Femur (tissue), 1 donor: ENCODE results near the gene GNAO1.

ENCODE experiments used
- DNase-seq: peaks from one replicate; pipeline ENCODE4 v3.0.0-alpha.2; 2017

The GNAO1 gene

DNA sequence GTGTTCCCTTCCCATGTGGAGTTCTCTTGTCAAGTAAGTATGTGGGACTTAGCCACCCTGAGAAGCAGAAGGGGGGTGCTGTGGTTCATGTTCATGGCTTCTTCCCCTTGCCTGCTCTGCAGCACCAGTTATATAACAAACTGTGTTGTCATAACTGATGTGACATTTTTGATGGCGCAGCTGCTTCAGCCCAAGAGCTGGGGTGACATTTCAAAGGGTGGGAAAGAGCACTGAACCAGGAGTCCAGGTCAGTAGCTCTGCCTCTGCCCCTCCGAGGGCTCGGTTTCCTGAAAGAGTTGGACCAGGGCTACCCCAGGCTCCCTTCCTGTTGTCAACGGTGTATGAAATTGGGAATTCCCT is 7.4 kb downstream of the GNAO1 start:
- no peak for DNase-seq

DNA sequence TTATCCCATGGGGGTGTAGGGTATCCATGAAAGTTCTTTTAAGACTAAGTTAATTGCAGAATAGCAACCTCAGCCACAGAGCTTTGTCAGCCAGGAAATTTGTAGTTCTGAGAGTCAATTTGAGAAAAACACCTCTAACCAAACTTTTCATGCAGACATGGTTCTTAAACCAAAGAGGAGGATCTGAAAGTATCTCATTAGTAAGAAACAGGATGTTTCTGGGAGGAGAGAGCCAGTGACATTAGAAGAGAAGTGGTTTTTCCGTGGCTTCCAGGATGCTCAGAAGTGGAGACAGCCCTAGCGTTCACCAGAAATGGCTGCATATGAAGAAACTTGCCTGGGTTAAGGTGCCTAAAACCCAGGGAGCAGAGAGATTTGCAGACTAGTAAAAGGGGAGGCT is 7.9 kb downstream of the GNAO1 start:
- no peak for DNase-seq

DNA sequence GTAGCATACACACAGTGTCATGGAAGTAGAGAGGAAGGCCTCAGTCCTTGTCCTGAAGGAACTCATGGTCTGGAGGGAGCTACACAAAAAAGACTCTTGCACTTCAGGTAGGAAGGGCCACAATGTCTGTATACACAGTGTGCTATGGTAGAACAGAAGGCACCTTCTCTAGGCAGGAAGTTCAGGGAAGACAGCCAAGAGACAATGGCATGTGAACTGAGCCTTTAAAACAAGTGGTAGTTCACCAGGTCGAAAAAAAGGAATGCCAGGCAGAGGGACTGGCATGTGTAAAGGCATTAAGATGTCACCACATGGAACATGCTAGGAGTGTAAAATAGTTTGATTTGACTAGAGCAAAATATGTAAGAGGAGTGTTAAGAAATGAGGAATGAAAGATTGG is 9.7 kb downstream of the GNAO1 start:
- DNase-seq = no peak

DNA sequence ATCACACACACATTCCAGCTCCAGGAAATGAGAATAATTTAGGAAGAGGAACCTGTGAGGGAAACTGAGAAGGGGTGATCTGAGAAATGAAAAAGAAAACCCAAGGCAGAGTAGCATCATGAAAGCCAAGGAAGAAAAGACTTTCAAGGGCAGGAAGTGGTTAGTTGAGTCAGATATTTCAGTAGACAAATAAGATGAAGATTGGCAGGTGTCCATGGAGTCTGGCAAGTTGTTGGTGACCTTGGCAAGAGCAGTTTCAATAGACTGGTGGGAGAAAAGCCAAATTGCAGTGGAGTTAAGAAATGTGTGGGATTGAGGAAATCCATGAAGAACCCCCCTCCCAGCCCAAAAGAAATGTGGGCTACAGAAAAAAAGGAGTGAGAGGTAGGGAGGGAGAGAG is 10.7 kb downstream of the GNAO1 start:
- no peak for DNase-seq

DNA sequence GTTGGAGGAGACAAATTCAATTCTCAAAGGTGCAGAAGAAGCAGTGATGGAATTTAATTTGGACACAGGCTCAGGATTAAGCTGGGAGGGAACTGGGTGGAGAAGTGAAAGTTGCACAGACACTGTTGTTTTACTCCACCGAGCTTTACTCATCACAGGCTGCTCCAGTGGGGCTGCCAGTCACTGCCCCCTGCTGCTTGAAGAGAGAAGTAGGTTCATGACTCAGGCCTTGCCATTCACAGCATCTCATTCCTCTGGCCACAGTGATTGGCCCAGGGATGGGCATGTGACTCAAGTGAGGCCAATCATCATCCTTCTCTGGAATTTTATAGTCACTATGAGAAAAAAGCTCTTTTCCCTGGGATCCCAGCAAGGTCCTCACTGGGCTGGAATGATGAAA is 11.8 kb downstream of the GNAO1 start:
- DNase-seq = no peak

DNA sequence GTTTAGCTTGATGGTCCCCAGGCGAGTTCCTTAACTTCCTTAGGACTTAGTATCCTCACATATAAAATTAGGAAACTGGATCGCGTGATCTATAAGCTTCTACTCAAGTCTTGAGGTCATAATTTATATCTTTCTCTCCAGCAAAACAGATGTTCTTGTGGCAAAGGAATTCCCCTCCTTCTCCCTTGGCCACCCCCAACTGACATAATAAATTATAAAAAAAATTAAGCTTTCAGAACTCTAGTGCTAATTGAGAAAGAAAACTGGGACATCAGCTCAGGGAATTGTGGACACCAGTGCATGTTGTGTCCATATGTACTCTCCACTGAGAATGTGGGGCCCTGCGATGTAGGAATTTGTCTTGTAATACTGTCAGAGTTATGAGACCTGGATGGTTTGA is 13.5 kb downstream of the GNAO1 start:
- no peak for DNase-seq

DNA sequence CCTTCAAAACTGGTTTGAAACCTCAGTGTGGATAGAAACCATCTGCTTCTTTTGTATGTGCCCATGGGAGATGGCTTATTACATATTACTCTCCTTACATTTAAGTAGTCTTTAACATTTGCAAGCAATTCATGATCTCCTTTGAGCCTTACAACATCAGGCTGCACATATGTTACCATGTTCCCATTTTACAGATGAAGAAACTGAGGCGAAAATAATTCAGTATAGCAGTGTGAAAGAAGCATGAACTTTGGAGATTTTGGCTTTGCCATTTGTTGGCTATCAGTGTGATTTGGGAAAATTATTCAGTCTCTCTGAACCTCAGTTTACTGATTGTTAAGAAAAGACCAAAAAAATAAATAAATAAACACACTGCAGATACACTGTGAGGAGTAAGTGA is 15.7 kb downstream of the GNAO1 start:
- DNase-seq = no peak

DNA sequence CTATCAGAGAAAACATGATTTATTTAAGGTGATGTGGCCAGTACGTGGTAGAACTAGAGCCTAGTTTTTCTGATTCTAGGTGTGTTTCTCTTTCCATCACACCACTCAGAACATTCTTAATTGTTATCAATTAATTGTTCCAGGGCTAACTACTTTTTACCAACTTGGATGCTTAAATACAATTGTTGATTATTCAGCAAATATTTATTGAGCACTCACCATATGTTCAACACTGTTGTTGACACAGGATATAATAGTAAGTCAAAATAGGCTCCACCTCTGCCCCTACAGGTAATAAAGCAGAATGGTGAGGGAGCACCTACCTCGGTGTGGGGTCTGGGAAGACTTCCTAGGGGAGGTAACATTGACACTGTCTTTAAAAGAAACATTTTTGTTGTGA is 16.1 kb downstream of the GNAO1 start:
- DNase-seq = no peak

DNA sequence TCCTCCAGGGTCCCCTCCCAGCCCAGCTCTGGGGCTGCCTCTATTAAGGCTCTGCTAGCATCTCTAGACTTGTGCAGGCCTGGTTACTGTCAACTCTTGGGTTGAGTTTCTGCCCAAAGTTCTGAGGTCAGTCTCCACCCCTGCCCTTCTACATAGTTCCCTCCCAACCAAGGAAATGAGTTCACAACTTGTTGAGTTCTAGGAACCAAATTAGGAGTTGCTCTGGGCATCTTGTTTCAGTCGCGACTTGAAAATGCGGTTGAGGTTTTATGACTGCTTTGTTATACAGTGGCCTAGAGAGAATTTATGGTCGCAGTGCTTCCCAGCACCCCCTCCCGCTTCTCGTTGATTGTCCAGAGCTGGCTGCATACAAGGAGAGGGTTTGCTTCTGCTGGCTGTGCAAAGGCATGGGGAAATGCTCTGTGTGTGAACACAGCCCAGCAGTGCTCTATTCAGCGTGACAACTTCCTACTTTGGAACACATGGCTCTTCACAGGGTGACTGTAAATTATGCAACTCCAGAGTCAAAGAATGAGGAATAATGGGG is 20.2 kb downstream of the GNAO1 start:
- peak; percentile 28 for DNase-seq

DNA sequence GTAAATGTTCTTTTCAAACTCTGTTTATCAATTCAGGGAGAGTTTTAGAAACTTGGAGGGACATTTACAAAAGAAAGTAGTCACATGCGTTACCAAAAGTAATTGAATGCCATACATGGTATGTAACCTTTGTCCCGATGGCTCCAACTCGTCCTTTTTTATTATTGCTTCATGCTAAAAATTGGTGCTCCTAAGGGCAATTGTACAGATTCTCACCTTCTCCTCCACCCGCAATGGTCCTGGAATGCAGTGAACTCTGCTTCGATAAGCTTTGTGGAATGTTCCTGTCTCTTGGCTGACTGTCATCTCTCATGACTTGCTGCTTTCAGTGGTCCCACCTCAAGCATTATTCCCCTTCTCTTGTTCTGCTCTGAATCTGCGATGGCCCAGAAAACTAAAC is 20.9 kb downstream of the GNAO1 start:
- no peak for DNase-seq

DNA sequence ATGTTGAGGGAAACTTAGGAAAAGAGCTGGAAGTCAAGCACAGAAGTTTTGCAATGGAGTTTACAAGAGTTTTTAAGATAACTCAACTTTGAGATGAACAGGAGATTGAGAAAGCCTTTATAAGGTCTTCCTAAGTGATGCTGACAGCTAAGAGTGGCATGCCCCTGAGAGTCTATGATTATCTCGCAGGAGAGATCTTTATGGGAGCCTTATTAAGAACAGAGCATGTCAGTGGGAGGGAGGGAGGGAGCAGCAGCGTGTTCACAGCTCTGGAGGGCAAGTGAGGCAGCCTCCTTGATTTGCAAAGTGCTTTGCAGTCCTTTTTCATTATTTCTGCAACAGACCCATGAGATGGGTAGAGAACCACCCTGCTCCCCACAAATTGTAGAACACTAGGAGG is 30.7 kb downstream of the GNAO1 start:
- no peak for DNase-seq

DNA sequence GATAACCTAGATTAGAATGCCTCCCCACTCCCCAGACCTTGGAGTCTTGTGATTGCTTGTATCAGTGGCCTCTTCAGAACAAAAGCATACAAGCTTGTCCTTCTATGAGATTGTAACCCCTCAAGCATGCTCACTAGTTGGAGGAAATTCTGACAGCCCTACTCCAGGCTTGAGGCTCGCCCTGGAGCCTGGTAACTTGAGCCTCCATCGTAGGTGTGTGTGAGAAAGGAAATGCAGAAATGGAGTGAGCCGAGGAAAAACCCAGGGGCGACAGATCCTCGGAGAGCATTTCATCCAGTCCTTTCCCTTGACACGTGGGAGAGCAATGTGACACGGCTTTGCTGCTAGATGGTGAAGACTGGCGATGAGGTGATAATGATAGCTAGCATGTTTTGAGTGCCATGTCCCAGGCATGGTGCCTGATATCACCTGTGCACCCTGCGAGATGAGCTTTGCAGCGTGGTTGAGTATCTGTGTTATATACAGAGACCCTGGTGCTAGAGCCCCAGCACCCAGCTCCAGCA is 31.2 kb downstream of the GNAO1 start:
- no peak for DNase-seq

DNA sequence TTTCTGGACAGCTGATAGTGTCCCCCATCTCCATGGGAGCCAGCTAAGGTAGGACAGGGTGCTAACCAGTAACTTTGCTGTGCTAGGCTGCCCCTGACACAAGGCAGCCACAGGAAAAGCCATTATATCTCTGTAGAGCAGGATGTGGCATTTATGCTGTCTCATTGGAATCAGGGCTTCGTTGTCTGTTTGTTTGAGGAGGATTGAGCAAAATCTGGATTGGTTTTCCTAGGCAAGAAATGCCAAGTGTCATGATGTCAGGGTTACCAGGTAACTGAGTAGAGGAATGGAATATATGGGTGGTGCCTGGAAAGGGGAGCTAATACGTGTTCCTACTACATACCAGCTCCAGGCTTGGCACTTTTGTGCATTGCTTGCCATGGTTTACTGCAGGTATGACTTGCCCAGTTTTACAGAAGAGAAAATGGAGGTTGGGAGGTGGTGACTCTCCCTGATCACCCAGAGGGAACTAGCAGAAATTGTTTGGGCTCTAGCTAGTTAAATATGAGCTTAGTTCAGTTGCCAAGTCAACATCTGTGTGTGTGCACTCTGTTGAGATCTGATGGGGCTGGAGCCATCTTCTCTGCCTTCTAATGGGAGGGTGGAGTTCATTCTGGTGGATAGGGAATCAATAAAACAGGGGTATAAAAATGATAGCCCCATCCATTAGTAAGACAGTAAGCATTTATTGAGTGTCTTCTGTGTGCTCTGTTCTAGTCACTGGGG is 33.9 kb downstream of the GNAO1 start:
- DNase-seq = no peak

DNA sequence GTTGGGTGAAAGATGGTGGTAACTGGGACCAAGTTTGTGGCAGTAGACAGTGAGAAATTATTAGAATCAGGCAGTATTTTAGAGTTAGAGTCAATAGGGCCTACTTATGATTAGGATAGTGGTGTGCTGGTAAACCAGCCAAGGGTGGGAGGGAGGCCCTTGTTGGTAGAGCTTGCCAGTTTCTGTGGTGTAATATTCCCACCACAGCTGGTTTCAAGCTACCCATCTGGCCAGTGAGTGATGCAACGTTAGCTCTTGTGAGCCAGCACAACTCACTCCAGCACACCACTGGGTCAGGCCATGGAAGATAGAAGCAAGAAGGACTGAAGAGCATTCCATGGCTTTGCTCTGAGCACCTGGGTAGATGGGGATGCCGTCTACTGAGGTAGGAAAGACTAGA is 34.9 kb downstream of the GNAO1 start:
- no peak for DNase-seq

DNA sequence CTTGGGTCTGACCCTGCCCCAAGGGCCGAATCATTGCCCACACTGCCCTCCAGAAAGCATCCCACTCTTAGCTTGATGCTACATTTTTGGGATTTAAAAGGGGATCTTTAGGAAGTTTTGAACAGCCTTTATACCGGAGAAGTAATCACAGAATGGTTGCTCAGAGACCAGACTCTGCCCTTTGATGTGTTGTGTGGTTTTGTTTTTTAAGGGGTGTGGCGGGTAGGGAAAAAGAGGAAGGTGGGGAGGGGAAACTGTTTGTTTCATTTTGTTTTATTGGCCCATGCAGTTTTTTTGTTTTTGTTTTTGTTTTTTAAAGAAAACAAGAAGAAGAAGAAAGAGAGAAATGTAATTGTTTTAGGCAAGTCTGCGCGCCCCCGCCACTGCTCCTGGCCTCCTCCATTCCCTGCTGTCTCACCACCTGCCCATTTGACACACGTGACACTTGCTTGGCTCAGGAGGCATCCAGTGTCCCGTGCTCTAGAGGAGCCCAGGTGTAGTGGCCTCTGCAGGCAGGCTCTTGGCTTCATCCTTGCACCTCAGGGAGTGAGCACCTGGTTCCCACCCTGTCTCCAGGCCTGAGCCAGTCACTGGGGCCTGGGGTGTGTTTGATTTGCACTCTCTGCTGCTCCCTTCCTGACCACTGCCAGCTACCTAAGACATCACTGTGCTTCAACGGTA is 35.7 kb downstream of the GNAO1 start:
- DNase-seq = no peak

DNA sequence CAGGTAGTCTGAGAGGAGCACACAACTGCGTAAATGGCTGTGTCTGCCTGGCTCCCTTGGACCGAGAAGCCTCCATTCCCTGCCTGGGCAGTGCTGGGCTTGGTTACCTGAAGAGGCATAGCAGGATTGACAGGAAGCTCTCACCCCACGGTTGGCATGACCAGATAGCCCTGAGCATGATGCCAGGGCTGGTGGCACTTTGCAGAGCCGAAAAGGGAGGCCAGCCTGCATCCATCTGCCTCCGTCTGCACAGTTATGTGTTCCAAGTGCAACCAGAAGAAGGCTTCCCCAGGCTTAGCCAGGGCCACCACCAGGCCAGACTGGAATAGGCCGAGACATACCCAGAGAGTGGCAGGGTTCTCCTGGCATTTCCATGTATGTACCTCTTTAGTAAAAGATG is 36.6 kb downstream of the GNAO1 start:
- no peak for DNase-seq

DNA sequence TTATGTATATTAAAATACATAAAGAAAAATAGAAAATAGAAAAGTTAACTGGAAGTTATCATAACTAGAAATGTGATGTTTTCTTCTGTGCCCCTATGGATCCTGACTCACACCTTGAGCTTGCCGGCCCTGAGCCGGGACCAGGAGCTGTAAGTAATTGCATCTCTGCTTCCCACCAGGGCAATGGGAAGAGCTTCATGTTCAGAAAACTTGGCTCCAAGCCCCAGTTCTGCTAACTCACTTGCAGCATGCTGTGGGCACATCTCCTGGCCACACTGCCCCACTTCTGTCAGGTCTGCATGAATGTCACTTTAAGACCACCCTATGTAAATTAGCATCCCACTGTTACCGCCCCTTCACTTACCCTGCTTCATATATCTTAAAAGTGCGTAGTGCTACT is 37.2 kb downstream of the GNAO1 start:
- DNase-seq = no peak

DNA sequence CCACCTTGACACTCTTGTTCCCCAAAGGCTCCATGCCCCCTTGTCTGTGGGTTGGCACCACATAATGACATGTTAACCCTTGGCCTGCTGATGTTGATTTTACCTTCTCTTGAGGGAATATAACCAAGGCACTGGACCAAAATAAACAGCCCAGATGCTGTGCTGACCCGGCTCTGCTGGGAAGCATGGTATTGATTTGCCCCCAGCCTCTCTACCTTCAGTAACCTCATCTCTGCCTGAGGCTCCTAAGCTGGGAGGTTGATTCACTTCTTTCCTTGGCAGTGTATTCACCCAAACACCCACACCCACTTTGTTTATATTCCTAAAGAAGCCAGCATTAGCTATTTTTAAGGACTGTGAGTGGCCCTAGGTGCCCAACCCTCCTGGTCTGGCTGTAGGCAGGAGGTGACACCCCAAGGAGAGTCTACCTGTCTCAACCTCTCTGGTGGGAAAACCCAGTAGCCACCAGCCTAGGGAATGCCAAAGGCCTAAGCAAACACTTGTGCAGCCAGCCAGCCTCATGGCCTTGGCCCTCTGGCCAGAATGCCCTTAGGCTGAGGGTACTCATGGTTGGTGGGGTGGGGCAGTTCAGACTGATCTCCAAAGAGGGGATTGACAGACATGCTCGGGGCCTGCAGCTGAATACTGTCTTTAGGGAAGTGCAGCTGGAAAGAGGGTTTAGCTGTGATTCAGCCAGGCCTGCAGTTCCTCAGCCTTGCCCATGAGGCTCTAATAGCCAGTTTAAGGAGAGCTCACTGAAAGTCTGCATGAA is 42.7 kb downstream of the GNAO1 start:
- no peak for DNase-seq

DNA sequence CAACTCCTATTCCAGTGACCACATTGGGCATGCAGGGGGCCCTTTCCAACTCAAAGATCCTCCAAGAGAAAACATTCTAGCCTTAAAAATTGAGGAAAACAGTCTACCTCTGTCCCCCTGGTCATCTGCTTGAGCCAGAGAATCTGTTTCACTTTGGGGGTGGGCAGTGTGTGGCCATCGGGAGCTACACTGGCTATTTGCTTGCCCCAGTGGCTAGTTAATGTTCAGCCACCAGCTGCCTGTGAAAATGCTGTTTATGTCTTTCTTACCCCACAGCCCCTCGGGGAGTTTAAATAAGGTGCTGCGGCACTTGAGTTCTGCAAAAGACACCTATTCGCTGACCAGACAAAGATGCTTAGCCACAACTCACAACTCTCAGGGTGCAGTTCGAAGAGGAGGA is 43.4 kb downstream of the GNAO1 start:
- DNase-seq = no peak

DNA sequence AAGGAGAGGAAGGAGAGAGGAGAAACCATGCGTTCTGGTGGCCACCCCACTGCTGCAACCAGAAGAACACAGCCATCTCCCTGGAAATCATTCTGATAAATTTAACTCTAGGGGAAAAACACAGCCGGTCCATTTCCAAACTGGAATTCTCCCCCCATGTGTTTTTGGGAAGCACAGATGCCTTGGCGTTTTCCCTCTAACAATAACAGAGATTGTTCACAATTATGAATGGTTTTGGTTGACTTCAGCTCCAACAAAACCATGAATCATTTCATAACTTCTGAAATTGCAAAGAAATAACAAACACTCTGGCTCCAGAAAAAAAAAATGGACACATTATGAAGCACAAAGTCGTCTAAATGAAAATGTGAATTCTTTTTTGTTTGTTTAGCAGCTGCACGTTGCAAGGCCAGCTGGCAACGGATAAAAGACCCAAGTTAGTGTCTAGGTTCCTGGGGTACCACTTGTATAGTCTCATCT is 46.2 kb downstream of the GNAO1 start:
- no peak for DNase-seq

DNA sequence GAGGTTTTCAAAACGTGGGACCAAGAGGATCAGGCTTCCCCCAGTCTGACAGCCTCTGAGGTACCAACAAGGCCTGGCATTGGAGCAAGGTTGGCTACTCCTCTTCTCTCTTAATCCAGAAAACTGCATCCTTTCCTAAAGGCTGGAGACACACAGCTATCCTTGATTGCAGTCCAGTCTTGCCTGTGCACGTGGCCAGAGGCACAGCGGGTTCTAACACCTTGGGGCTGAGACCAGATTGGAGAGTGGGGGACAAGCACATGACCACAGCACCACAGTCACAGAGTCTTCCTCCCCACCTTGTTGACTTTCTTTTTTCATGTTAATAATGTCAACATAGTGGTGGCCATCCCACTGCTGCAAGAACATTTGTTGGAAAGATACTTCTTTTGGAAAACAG is 46.9 kb downstream of the GNAO1 start:
- DNase-seq = no peak

DNA sequence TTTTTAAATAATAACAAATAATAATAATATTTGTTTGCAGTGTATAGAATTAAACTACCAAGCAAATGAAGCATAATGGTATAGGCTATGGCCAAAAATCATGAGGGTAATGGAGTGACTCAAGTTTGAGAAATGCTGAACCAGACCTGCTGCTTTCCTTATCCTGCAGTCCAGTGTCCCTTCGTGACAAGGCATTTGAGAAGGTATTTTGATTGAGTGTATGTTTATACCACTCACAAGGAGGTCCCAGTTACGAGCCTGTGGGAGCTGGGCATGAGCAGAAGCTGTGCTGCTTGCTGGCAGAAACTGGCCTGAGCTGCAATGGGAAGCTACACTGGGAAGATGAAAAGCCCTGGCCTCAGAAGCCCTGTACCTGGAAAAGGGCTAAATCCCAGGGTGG is 50.3 kb downstream of the GNAO1 start:
- DNase-seq = no peak

DNA sequence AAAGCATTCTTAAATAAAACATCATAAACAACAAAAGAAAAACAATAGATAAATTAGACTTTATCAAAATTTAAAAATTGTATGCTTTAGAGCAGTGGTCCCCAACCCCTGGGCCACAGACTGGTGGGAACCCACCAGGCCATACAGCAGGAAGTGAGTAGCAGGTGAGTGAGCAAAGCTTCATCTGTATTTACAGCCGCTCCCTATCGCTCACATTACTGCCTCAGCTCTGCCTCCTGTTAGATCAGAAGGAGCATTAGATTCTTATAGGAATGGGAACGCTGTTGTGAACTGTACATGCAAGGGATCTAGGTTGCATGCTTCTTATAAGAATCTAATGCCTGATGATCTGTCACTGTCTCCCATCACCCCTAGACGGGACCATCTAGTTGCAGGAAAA is 51.5 kb downstream of the GNAO1 start:
- no peak for DNase-seq

DNA sequence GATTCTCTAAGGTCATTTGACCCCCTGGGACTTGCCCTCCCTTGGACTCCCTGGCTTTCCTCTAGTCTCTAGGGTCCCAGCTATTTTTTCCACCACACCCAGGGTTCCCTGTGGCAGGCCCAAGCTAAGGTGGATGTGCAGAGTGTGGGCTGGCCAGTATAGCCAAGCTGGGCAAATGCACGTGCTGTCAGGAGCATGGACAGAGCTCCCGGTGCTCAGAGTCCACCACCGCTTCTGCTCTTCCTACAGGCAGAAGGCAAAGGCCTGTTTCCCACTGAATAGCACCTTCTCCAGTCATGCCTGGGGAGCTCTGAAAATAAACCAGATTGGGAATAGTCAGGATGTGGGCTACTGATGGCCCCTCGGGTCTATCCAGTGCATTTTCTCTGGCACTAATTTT is 53.3 kb downstream of the GNAO1 start:
- no peak for DNase-seq
